GM12801 (cell line): ENCODE measurements around the gene HNF4A.

Experiments
- CTCF ChIP-seq: IDR thresholded peaks from one replicate; pipeline ENCODE4 v1.5.1; 2011; ENCODE audit warnings: control low read depth; ENCODE audit not compliant: insufficient read length; ENCODE audit errors: extremely low read depth

HNF4A gene

DNA sequence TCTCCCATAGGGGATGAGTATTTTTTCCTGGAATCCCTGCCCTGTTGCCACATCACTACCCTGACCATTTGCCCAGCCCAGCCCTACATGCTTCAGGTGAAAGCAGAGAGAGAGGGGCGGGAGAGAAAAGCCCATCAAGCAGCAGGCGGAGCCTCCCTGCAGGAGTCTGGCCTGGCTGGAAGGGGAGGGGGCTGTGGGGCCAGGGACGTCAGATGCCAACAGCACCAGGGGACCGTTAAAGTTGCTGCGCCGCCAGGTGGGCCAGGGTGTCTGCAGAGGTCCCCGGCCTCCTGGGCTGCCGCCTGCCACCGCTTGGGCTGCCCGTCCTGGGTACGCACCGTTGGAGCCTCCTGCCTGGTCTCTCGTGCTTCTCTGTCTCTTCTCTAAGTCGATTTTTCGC is 19.4 kb upstream of the HNF4A start:
- no peak for TF ChIP-seq CTCF

DNA sequence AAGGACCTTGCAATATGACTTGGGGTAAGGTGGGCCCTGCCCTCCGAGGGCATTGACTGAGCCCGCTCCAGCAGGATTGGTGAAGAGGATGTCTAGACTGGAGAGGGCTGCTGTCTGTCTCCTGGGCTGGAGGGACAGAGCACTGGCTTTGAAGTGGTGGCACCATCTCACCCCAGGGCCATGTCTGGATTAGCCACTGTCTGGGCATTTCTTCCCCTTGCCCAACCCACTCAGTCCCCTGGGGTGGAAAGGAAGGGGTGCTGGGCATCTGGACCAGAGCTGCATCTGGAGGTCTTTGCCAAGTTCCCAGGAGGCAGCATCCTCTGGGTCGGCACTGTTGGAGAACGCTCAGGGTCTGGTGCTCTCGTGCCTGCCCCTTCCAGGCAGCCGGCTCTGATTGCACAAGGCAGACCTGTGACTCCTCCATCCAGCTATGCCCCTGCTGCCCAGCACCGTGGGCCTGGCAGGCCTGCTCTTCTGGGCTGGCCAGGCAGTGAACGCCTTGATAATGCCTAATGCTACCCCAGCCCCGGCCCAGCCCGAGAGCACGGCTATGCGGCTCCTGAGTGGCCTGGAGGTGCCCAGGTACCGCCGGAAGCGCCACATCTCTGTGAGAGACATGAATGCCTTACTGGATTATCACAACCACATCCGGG is 18.6 kb upstream of the HNF4A start, which contains the start of gene R3HDML:
Gene R3HDML, plus strand, starts transcription at position 319 of the 656 bp plus-strand sequence. Its CDS starts 115 bp downstream, at position 434.
- TF ChIP-seq CTCF: no peak

GRCh38 chr20:44342248-44342647 is 13.3 kb upstream of the HNF4A start:
- no peak for TF ChIP-seq CTCF

DNA sequence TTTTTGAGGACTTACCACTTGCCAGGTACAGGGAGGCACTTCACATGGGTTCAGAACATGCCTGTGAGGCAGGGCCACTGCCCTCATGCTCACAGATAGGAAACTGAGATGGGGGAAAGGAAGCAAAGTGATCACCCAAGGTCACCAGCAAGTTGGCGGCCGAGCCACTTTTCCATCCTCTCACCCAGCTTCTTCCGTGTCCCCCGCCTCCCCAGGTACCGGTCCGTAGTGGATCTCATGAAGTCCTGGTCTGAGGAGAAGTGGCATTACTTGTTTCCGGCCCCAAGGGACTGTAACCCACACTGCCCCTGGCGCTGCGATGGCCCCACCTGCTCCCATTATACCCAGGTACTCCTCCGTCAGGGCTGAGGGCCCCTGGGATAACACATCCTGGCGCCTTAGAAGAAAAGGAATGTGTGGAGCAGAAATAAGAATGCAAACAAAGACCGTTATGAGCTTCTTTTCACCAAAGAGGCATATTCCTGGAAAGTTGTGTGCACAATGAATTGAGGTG is 12.3 kb upstream of the HNF4A start:
- no peak for TF ChIP-seq CTCF

DNA sequence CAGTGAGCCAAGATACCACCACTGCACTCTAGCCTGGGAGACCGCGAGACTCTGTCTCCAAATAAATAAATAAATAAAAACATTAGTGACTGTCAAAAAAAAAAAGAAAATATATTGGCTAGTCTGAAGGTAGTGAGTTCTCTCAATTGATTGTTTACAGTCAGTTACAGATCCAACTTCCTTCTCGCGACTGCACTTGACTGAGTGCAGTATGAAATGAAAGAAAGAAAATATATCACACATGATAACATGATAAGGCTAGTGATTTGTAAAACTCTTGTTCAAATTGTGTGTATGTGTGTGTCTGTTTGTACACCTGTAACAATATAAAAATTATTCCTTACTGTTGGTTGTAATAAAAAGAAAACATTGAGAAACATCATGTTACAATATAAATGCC is 10.8 kb upstream of the HNF4A start:
- no peak for TF ChIP-seq CTCF

- TF ChIP-seq CTCF: no peak
Measured at GRCh38 chr20:44345147-44345546, 10.4 kb upstream of the HNF4A start.

GRCh38 chr20:44348168-44348659 is 7.3 kb upstream of the HNF4A start:
- no peak for TF ChIP-seq CTCF
